ENCODE measurements around the gene IRF4.

IRF4 gene

DNA sequence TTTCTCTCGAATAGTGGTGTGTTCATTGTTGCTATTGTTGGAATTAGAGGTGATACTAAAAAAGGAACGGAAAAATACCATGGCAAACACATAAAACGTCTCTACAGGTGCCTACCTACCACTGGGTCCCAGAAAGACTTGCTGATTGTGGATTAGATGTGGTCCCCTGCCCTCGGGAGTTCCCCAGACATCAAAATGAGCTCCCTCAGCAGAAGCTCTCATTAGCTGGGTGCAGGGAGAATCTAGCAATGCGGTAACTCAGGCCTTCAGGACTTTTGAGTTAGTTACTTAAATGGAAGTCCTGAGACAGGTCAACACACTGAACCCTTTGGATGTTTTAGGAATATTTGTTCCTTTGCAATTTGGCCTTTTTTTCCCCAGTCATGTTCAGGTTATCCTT, 6.1 kb downstream of the IRF4 start:
- TF ChIP-seq POLR2A (IDR thresholded peaks at IDR 0.05; ENCODE audit: extremely low read depth, insufficient read length) (no peak), MYC (IDR thresholded peaks at IDR 0.05; ENCODE audit: low read depth, low read length) (no peak)
- TF ChIP-seq, protein P1, sequence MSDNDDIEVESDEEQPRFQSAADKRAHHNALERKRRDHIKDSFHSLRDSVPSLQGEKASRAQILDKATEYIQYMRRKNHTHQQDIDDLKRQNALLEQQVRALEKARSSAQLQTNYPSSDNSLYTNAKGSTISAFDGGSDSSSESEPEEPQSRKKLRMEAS (IDR thresholded peaks at IDR 0.05; ENCODE audit: low read depth, low read length), result no peak
- TF ChIP-seq, protein P2, sequence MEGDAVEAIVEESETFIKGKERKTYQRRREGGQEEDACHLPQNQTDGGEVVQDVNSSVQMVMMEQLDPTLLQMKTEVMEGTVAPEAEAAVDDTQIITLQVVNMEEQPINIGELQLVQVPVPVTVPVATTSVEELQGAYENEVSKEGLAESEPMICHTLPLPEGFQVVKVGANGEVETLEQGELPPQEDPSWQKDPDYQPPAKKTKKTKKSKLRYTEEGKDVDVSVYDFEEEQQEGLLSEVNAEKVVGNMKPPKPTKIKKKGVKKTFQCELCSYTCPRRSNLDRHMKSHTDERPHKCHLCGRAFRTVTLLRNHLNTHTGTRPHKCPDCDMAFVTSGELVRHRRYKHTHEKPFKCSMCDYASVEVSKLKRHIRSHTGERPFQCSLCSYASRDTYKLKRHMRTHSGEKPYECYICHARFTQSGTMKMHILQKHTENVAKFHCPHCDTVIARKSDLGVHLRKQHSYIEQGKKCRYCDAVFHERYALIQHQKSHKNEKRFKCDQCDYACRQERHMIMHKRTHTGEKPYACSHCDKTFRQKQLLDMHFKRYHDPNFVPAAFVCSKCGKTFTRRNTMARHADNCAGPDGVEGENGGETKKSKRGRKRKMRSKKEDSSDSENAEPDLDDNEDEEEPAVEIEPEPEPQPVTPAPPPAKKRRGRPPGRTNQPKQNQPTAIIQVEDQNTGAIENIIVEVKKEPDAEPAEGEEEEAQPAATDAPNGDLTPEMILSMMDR (IDR thresholded peaks at IDR 0.05; ENCODE audit: low read depth, low read length), result no peak
- no peak for DNase-seq (ENCODE audit: low read depth)
- no peak overlapping the region for H3K4me3 ChIP-seq (ENCODE audit: low read depth, low read length)

DNA sequence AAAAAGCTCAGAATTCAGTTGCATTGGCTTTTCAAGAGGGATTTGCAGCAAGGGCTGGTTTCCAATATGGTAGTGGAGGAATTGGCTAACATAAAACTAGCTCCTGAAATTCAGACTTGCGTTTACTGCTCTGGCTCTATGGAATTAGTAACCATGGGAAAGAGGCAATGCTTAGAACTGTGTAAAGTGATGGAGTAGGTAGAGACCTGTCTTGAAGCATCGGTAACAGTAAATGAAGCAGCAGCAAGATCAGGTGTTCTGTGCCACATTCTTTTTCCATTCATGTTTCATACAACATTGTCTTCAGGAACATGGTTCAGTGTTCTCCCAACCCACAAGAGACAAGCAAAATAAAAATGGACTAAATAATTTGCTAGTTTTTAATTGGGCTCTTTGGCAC, 6.5 kb downstream of the IRF4 start:
- TF ChIP-seq, protein P1 (IDR thresholded peaks at IDR 0.05; ENCODE audit: low read depth, low read length), result no peak
- TF ChIP-seq POLR2A (IDR thresholded peaks at IDR 0.05; ENCODE audit: extremely low read depth, insufficient read length) (no peak), MYC (IDR thresholded peaks at IDR 0.05; ENCODE audit: low read depth, low read length) (no peak)
- TF ChIP-seq, protein P2 (IDR thresholded peaks at IDR 0.05; ENCODE audit: low read depth, low read length), result no peak
- no peak overlapping the region for H3K4me3 ChIP-seq (ENCODE audit: low read depth, low read length)
- no peak for DNase-seq (ENCODE audit: low read depth)

DNA sequence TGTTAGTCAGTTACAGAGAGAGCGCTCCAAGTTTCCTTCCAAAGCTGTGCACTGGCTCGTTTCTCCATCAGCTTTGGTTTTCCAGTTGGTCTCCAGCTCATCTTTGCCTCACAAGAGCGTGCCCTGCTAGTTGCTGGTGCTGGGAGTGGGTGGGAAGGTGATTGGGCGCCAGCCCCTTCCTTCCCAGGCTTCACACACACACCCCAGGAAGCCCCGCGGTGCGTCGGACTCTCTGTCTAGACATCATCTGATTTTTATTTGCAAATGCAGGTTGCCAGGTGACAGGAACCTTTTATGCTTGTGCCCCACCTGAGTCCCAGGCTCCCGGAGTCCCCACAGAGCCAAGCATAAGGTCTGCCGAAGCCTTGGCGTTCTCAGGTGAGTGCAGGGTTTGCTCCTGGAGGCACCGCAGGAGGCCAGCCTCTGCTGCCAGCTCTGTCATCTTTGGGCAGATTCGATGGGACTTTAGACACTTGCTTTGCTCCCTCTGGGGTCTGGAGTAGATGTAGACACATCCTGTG, 7.1 kb downstream of the IRF4 start:
- TF ChIP-seq POLR2A (IDR thresholded peaks at IDR 0.05; ENCODE audit: extremely low read depth, insufficient read length), result no peak
- no peak for TF ChIP-seq MYC (IDR thresholded peaks at IDR 0.05; ENCODE audit: low read depth, low read length)
- TF ChIP-seq, protein P1 (IDR thresholded peaks at IDR 0.05; ENCODE audit: low read depth, low read length), result no peak
- TF ChIP-seq, protein P2 (IDR thresholded peaks at IDR 0.05; ENCODE audit: low read depth, low read length), result no peak
- no peak overlapping the region for H3K4me3 ChIP-seq (ENCODE audit: low read depth, low read length)
- no peak for DNase-seq (ENCODE audit: low read depth)

DNA sequence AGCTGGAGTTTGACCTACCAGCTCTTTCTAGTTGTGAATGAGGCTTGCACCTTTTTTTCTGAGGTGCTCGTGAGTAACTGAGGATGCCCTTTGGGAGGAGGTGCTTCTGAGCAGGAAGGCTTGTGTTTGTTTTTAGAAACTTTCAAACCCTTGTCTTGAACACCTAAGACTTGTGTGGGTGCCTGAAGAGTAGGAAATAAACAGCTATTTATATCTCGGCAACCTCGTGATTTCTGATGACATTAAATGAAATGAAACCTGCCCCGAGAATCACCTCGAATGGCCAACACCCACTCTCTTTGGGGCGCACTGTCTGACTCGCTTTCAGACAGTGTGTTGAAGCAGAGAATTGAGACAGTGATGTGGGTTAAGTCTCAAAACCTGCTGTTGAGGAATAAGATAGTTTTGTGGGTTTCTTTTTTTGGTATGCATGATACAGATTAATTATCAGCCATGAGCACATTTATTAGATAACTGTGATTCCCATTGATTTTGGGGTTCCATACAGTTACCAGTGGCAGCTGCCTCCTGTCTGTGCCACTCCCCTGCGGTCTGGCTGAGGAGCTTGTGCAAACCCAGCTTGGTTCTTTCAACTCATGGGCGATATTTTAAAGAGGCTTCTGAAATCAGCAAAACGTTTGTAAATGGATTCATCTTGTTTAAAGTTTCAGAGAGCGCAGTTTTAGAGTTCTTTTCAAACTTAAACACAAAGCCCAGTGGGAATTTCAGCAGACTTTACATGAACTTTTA, 8.4 kb downstream of the IRF4 start:
- DNase-seq (ENCODE audit: low read depth), result no peak
- no peak overlapping the region for H3K4me3 ChIP-seq (ENCODE audit: low read depth, low read length)
- TF ChIP-seq MYC (IDR thresholded peaks at IDR 0.05; ENCODE audit: low read depth, low read length) (no peak), POLR2A (IDR thresholded peaks at IDR 0.05; ENCODE audit: extremely low read depth, insufficient read length) (no peak)
- TF ChIP-seq, protein P1 (IDR thresholded peaks at IDR 0.05; ENCODE audit: low read depth, low read length), result no peak
- TF ChIP-seq, protein P2 (IDR thresholded peaks at IDR 0.05; ENCODE audit: low read depth, low read length), result no peak

DNA sequence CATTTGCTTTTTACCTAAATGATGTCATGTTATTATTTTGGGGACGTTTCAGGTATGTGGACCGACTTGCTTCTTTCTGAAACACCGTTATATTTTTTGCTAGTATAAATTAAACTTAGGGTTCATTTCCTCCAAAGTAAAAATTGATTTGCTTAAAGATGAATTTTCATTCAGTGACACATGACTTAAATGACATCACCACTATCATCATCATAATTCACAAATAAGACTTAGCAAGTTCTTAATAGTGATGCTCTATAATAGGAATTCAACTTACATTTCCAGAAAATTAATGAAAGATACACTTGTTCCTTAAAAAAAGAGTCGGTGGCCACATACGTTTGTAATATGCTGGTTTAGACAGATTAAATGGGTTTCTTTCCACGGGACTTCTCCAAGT, 9.3 kb downstream of the IRF4 start:
- DNase-seq (ENCODE audit: low read depth), result no peak
- TF ChIP-seq MYC (IDR thresholded peaks at IDR 0.05; ENCODE audit: low read depth, low read length) (no peak), POLR2A (IDR thresholded peaks at IDR 0.05; ENCODE audit: extremely low read depth, insufficient read length) (no peak)
- TF ChIP-seq, protein P1 (IDR thresholded peaks at IDR 0.05; ENCODE audit: low read depth, low read length), result no peak
- TF ChIP-seq, protein P2 (IDR thresholded peaks at IDR 0.05; ENCODE audit: low read depth, low read length), result no peak
- no peak overlapping the region for H3K4me3 ChIP-seq (ENCODE audit: low read depth, low read length)

Data from NB4 (cell line).